Anterior cingulate cortex (tissue), 58 donors: ENCODE data around the gene GRN.
"Not testable (repeated sequence)": the region's sequence is repeated elsewhere in the genome, so short reads cannot be mapped to it uniquely, and the experiment has no call there.

Experiments used
- DNase-seq, 58 donors: peaks; one replicate each; lab custom pipeline; 2025; lab: John Stamatoyannopoulos, UW

Gene GRN

GRCh38 chr17:44376779-44377178 is 31.7 kb downstream of the GRN start:
- DNase-seq, result no peak

GRCh38 chr17:44378171-44378705 is 33.1 kb downstream of the GRN start:
- no peak for DNase-seq

DNA sequence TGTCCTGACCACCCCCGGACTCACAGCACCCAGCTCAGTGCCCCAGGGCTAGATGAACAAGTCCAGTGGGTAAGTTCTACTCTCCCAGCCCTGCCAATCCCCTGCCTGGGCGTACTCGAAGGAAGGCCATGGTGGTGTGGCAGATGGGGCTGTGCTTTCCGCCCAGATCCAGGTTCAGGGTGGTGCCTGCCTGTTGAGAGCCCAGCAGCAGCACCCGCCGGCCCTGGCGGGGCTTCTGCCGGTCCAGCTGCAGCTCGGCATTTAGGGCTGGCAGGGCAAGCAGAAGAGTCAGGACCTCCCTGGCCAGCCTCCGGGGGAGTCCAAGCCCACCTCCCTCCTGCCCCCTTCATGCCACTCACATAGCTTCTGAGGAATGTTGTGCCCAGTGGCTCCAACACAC is 34.8 kb downstream of the GRN start:
- DNase-seq, result no peak

- no peak for DNase-seq
Measured at GRCh38 chr17:44380767-44381166, 35.7 kb downstream of the GRN start.

GRCh38 chr17:44381810-44382305 is 36.8 kb downstream of the GRN start:
- no peak for DNase-seq

- DNase-seq, result no peak
Measured at GRCh38 chr17:44382917-44383316, 37.8 kb downstream of the GRN start.

DNA sequence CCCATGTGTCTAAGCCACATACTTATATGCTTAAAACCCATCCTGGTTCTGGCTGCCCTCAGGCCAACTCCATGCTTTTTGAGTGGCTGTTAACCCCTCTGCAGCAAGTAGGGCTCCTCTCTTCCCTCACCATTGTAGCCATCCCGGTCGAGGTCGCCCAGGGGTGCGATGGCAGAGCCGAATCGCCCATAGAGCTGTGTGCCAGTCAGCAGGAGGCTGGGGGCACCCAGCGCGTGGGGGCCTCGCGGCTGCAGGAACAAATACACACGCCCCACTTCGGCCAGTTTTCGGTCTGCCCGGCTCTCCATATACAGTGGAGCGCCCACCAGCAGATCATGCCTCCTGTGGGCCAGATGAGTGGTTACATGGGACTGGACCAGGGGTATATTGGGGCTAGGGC is 38.3 kb downstream of the GRN start:
- DNase-seq, result no peak

GRCh38 chr17:44383861-44384260 is 38.8 kb downstream of the GRN start:
- DNase-seq, result no peak

- no peak for DNase-seq
Measured at GRCh38 chr17:44384281-44384822, 39.2 kb downstream of the GRN start.

- DNase-seq, result no peak
Measured at GRCh38 chr17:44384823-44385286, 39.8 kb downstream of the GRN start.

- peak in 44 of 58 donors; percentile 10 to 86 (median 46) for DNase-seq
Measured at GRCh38 chr17:44385287-44386181, 40.4 kb downstream of the GRN start.

- DNase-seq, result no peak
Measured at GRCh38 chr17:44386182-44386525, 41.1 kb downstream of the GRN start.

DNA sequence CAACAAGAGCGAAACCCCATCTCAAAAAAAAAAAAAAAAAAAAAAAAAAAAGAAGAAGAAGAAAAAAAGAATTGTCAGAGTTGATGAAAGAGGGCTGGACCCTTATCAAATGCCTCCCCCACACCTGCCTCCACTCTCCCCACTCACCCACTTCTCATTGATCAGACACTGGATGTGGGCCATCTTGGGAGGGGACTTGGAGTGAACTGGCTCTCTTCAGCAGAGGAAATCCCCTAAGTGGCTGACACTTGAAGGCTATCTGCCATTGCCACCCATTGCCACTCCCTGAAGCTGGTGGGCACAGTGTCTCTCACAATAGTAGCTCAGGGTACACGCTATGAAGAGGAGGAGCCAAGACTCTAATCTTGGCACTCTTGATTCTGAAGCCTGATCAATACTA is 42.7 kb downstream of the GRN start:
- DNase-seq, result no peak

DNA sequence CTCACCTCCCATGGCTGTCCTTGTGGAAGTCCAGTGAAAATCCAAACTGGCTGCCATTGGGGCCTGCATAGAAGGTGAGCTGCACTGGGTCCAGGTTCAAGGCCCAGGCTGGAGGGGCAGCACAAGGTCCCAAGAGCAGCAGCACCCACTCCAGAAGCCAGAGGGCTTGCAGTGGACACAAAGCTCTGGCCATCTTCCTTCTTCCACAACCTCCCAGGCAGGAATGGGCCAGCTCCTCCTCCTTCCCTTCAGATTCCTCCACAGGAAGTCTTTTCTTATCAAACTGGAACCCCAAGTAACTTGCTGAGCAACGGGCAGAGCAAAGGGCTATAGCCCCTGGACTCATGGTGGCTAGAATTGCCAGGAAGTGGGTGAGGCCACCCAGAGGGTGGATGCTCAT is 44.2 kb downstream of the GRN start, which contains the start of gene ITGA2B:
Gene ITGA2B, minus strand, starts transcription at position 369 of the 400 bp plus-strand sequence. Its CDS starts 176 bp downstream, at position 193.
- DNase-seq, result no peak

GRCh38 chr17:44389723-44390202 is 44.7 kb downstream of the GRN start:
- no peak for DNase-seq

- no peak for DNase-seq
Measured at GRCh38 chr17:44390250-44390870, 45.3 kb downstream of the GRN start.

DNA sequence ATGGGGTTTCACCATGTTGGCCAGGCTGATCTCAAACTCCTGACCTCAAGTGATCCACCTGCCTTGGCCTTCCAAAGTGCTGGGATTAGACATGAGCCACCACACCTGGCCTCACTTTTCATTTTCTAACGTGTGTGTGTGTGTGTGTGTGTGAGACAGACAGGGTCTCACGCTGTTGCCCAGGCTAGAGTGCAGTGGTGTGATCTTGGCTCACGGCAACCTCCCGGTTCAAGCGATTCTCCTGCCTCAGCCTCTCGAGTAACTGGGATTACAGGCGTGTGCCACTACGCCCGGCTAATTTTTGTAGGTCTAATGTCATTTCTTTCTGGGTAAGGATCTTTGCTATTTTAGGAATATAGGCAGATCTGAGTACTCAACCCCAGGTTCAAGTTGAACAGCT is 49.0 kb downstream of the GRN start:
- DNase-seq, result not testable (repeated sequence)

GRCh38 chr17:44394833-44395232 is 49.7 kb downstream of the GRN start:
- no peak for DNase-seq

DNA sequence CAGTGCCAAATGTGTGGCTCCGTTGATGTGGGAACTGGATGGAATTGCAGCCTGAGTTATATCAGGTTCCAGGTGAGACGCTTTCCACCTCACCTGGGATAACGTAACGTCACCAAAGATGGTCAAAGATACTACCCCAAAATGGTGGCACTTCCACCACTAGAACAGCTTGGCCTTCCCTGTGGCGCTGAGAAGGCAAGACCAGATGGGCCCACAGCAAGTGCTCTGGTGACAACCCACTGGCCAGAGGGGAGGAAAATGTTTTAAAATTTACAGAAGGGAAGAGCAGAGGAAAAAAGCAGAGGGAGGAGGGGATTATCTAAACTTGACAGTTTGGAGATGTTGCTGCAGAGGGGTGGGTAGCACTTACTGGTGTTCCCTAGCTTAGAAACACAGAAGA is 51.8 kb downstream of the GRN start:
- no peak for DNase-seq

DNA sequence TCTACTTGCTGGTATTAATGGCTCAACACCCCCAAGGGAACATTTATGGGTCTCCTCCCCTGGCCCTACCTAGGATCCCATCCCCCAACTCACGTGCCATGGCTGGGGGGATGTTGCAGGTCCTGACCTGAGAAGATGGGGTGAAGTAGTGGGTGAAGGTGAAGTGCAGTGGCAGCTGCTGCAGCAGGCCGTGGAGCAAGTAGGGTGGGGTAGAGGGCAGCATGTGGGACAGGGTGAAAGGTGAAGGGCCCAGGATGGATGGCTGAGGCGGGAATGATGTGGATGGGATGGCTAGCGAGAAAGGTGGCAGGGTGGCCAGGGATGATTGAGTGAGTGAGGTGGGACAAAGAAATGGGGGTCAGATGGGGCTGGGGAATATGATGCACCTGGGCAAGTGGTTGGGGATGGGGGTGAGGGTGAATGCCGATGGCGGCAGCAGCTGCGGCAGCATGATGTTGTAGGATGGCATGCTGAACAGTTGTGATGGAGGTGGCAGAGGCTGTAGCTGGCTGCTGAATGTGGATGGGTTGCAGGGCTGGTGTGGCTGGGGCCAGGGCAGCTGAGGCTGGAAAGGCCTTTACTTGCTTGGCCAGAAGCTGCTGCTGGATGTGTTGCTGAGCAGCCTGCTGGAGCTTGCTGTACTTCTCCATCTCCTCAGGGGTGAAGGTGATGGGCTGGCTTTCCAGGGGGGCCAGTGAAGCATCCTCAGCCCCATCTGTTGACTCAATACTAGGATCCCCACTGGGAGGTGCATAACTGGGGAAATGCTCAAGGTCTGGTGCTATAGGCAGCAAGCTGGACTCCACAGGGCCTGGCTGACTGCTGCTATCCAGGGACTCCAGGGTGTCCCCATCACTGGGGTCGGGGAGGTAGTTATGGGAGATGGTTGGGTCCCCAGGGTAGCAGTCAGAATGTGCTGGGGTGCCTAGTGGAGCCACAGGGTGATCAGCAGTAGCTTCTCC is 52.7 kb downstream of the GRN start:
- DNase-seq, result no peak
